Measurements from ENCODE around the gene PAN3.
"Not testable (repeated sequence)": the region's sequence is repeated elsewhere in the genome, so short reads cannot be mapped to it uniquely, and the experiment has no call there.

Gene PAN3

DNA sequence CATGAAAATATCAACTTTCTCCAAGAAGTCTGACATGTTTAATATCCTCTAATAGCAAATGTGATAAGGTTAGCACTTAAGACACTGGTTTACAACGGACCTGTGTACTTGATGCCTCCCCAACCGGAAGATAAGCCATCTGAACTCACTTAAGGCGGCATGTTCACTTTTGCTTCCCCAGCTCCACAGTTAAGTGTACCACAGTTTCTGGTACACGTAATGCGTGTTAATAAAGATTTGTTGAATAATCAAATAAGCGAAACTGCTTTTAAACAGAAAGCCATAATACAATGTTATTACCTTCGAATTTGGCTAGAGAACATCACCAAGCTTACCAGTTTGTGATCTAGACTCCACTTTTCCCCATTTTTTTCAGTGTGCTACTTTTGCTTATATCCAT lies 1.4 kb upstream of the PAN3 start:
- DNase-seq (ENCODE audit: low read depth), result no peak

GRCh38 chr13:28137596-28137995 lies 749 bp upstream of the PAN3 start:
- DNase-seq (ENCODE audit: low read depth), result no peak

DNA sequence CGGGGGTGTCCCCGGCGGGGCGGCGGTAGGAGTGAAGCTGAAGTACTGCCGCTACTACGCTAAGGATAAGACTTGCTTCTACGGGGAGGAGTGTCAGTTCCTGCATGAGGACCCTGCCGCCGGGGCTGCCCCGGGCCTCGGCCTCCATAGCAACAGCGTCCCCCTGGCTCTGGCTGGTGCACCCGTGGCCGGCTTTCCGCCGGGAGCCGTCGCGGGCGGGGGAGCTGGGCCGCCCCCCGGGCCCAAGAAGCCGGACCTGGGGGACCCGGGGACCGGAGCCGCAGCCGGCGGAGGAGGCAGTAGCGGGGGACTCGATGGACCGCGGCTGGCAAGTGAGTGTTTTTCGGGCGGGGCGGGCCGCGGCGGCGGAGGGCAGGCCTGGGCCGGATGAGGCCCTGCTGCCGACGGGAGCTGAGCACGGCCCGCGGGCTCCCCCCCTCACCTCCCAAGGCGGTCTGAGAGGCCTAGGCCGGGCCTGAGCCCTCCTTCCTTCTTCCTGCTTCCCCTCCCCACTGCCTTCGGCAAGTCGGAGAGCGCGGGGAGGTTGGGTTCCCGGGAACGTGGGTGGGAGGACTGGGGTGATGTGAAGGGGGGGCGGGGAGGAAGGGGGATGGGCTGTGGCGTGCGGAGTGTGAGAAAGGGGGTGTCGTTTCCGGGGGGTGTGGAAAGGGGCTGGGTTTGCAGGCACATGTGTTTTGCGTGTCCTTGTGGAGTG lies 568 bp downstream of the PAN3 start:
- peak; percentile 69 for DNase-seq (ENCODE audit: low read depth)

DNA sequence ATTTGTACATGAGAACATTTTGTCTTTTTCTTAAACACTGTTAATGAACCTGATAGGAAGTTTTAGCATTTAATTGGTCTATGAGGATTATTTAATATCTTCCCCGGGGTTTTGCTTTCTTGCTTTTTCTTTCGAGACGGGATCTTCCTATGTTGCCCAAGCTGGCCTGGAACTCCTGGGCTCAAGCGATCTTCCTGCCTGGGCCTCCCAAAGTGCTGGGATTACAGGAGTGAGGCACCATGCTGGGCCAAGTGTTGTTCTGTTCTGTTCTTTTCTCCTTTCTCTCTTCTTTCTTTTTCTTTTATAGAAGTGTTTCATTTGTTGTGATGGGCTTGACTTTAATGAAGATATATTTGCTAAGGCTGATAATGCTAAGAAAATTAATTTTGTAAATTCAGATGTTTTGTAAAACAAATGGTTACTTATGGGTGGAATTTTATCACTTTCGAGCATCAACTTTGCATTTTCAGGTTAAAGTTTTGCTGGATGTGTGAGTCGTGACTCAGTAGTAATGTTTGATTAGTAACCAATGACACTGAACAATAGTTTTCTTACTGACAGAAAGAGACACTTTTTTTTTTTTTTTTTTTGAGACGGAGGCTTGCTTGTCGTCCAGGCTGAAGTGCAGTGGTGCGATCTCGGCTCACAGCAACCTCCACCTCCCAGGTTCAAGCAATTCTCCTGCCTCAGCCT lies 2.2 kb downstream of the PAN3 start:
- no peak for DNase-seq (ENCODE audit: low read depth)

- not testable (repeated sequence) for DNase-seq (ENCODE audit: low read depth)
Observed at GRCh38 chr13:28141542-28141941, 3.2 kb downstream of the PAN3 start.

DNA sequence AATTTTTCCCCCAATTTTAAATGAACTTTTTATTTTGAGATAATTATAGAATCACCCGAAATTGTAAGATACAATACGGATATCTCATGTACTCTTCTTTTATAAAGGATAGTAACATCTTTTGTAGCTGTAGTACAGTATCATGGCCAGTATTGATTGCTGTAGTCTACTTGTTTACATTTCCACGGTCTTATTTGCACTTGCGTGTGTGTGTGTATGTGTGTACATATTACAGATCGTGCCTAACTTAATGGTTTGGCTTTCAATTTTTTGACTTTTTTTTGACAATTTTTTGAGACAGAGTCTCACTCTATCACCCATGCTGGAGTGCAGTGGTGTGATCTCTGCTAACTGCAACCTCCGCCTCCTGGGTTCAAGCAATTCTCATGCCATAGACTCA lies 6.7 kb downstream of the PAN3 start:
- no peak for DNase-seq (ENCODE audit: low read depth)

GRCh38 chr13:28147495-28147894 lies 9.2 kb downstream of the PAN3 start:
- no peak for DNase-seq (ENCODE audit: low read depth)

DNA sequence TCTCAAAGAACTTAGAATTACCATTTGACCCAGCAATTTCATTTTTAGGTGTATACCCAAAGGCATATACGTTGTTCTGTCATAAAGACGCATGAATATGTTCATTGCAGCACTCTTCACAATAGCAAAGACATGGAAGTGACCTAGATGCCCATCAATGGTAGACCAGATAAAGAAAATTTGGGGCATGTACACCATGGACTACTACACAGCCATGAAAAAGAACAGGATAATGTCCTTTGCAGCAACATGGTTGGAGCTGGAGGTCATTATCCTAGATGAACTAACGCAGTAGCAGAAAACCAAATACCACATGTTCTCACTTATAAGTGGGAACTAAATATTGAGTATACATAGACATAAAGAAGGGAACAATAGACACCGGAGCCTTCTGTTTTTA lies 20.7 kb downstream of the PAN3 start:
- no peak for DNase-seq (ENCODE audit: low read depth)

DNA sequence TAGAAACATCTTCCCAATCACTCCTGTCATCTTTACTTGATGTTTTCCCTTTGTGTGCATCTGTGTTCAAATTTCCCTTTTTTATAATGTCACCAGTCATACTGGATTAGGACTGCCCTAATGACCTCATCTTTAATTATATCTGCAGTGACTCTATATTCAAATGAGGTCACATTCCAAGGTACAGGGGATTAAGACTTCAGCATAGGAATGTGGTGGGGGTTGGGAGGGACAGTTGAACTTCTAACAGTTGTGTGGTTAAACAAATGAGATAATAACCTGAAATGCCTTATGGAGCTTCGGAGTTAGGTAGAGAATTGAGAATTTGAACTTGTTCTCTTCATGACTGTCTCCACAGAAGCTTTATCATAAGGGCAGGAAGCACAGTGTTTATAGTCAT lies 23.0 kb downstream of the PAN3 start:
- no peak for DNase-seq (ENCODE audit: low read depth)

GRCh38 chr13:28163587-28163986 lies 25.2 kb downstream of the PAN3 start:
- no peak for DNase-seq (ENCODE audit: low read depth)

- no peak for DNase-seq (ENCODE audit: low read depth)
Observed at GRCh38 chr13:28166257-28166656, 27.9 kb downstream of the PAN3 start.

DNA sequence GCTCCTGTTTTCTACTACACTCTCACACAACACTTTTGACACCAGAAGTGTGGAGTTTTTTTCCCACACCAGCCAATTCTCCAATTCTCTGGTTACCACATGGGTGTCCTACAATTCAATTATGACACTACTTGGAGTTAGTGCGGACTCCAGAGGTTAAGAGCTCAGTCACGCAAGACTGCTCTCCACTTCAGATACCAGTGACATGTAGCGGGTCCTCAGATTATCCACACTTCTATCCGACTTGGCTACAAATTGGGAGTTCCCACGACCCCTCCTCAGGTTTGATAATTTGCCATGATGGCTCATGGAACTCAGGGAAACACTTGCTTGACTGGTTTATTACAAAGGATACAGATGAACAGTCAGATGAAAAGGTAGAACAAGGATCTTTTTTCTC lies 32.9 kb downstream of the PAN3 start:
- DNase-seq (ENCODE audit: low read depth), result no peak

DNA sequence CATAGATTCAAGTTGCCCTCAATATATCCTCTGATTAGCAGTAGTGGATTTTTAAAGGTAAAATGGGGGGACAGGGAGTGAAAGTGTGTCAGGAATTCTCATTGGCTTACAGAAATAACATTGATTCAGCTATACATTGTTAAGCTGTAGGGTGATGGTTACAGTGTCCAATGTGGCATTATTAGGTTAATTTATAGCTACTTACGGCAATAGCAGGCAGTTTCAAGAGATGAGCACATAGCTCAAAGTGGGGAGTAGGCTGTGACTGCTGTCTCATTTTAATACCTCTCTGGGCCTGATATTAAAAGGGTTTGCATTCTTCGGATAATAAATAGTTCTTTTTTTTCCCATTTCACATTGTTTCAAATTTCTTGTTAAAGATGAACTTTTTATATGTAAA lies 34.6 kb downstream of the PAN3 start:
- DNase-seq (ENCODE audit: low read depth), result no peak

DNA sequence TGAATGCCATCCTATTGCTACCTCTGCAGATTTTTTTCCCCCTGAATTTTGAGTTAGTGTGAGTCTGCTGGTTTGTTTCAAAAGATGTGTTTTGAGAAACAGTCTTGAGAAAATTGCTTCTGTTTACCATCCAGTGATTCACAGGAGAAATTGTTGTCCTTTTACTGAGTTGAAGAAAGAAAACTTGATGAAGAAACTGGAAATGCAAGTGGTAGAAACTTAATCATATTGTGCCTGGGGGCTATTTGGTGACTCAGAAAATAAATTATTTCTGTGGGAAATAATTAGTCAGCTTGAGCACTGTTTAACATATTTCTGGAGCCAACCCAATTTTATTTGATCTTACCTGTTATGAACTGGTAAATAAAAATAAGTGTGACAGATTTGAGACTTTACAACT lies 35.4 kb downstream of the PAN3 start:
- no peak for DNase-seq (ENCODE audit: low read depth)

GRCh38 chr13:28177327-28177726 lies 39.0 kb downstream of the PAN3 start:
- DNase-seq (ENCODE audit: low read depth), result no peak

DNA sequence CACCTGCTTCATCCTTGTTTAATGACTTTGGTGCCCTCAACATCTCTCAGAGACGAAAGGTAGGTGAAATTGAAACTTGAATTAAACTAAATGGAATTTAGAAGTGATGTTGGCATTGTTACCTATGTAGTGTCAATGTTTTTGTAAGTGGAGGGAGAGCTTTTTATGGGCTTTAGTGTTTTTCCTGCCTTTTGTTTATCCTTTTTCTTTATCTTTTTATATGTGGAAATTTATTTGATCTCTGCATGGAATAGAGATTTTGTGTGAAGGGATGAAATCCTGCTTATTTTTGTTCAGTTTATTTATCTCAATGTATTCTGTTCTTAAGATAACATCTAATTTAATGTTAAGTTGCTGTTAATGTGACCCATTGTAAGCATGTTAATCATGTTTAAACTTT lies 39.5 kb downstream of the PAN3 start:
- no peak for DNase-seq (ENCODE audit: low read depth)

DNA sequence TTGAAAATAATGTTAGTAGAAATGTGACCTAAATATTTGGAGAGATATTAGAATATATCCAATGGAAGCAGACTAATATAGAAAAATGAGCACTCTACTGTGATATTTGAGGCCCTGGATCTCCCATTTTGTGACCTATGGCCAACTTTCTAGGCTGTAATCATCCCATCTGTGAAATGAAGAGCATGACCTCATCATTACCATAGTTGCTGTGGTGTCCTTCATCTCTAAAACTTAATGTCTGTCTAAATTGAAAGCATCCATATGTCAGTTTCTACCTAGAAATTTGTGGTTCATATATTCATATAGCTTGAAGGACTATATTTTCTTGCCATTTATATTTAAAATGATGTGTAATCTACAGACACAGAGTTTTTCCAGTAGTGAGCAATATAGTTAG lies 41.6 kb downstream of the PAN3 start:
- no peak for DNase-seq (ENCODE audit: low read depth)

- DNase-seq (ENCODE audit: low read depth), result no peak
Observed at GRCh38 chr13:28181413-28181812, 43.1 kb downstream of the PAN3 start.

- DNase-seq (ENCODE audit: low read depth), result no peak
Observed at GRCh38 chr13:28185256-28185655, 46.9 kb downstream of the PAN3 start.

GRCh38 chr13:28199089-28199488 lies 60.7 kb downstream of the PAN3 start:
- DNase-seq (ENCODE audit: low read depth), result no peak

DNA sequence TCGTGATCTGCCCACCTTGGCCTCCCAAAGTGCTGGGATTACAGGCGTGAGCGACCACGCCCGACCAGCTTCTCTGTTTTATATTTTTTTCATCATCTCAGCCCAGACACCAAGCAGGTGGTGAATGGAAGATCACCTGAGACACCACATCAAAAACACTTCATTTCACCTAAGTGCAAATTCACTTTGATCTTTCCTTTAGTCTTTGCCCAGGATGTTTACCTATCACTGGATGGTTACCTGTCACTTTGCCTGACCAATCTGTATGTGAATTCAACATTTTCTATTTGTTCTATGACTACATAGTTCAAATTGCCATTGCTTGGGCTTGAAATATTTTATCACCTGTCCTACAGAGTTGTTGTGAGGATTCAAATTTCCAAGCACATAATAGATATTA lies 65.7 kb downstream of the PAN3 start:
- no peak for DNase-seq (ENCODE audit: low read depth)

GRCh38 chr13:28204690-28205443 lies 66.5 kb downstream of the PAN3 start:
- DNase-seq (ENCODE audit: low read depth), result no peak

DNA sequence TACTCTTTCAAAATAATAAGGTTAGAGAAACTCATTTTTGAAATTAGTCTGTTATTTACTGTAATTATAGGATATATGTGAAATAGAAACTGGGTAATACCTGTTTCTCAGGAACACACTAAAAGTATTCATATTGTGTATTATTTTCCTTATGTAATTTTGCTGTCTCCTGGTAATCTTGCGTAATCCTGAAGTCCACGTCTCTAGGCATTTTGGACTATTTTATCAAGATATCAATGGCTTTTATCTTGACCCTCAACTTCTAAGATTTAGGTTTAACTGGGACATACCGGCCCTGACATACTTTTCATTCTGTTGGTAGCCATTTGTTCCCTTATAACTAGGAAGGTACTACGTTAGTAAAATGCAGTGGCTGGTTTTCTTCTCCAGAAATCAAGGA lies 80.3 kb downstream of the PAN3 start:
- DNase-seq (ENCODE audit: low read depth), result no peak

All from stimulated activated CD8-positive, alpha-beta memory T cell treated with anti-CD3 and anti-CD28 coated beads, Interleukin-15, amount 100 ng/mL, for 24 hours (primary cell).